GM12878 (cell line): ENCODE results near the gene ACOT13. TPM values are rescaled to one million over a fixed set of nuclear protein-coding genes. Genes with fewer than 3 reads are reported as not detected.

ENCODE experiments used
- ATAC-seq: fragments of 200-7000 bp; cut with Tn5 transposase; 3 replicates; pipeline ENCODE4 v1.9.1; 2020; ENCODE audit warnings: mild to moderate bottlenecking, moderate library complexity
- BruUV-seq: library from RNA; stranded (reverse); fragments of 400-500 nt; replicated peaks from 2 replicates; lab custom pipeline; 2021; lab: Mats Ljungman, UMichigan
- CTCF ChIA-PET: fragments of 300-600 bp; sonication (Branson Sonifier 250); formaldehyde crosslinking; extraction: SDS; loops from one replicate; lab custom pipeline; 2021; ENCODE audit warnings: inconsistent platforms; lab: Yijun Ruan, JAX
- POLR2A ChIA-PET: fragments of 350-600 bp; formaldehyde crosslinking; extraction: SDS; loops from one replicate; lab custom pipeline; 2021; ENCODE audit warnings: inconsistent platforms; lab: Charles Lee
- RAD21 ChIA-PET: fragments of 300-600 bp; sonication (Branson Sonifier 250); formaldehyde crosslinking; loops from one replicate; lab custom pipeline; 2023; ENCODE audit warnings: antibody characterized with exemption; ENCODE audit not compliant: unreplicated experiment; lab: Charles Lee
- SMC1A ChIA-PET: fragments of 300-600 bp; sonication (Branson Sonifier 250); formaldehyde crosslinking; loops from one replicate; lab custom pipeline; 2023; ENCODE audit not compliant: unreplicated experiment, uncharacterized antibody; lab: Charles Lee
- DNase-seq: peaks from one replicate; pipeline ENCODE4 v3.0.0-alpha.2; 2011; ENCODE audit warnings: low read depth, low spot score
- FAIRE-seq: peaks from 3 replicates; lab custom pipeline; 2011; peaks lifted over from hg19 to GRCh38; lab: Jason Lieb, UNC
- H2AFZ ChIP-seq: 2 replicates; pipeline ENCODE4 v1.6.0; 2011; ENCODE audit warnings: low read depth, low read length, control low read depth; ENCODE audit not compliant: control insufficient read depth
- H3K27ac ChIP-seq: 2 replicates; pipeline ENCODE4 v1.5.1; 2011; ENCODE audit warnings: control low read depth; ENCODE audit not compliant: control insufficient read depth, insufficient read depth
- H3K27me3 ChIP-seq, 2 experiments: replicated peaks in 1 of 2; 2 replicates each; pipeline versions ENCODE4 v1.6.0 to v1.6.1; 2011; ENCODE audit warnings: low read length in 1 of 2; ENCODE audit not compliant: control insufficient read depth in 2 of 2, insufficient read depth in 2 of 2
- H3K36me3 ChIP-seq, 2 experiments: 2 replicates each; pipeline ENCODE4 v1.5.1; 2011; ENCODE audit warnings: low read length in 1 of 2; ENCODE audit not compliant: control insufficient read depth in 2 of 2, insufficient read depth in 2 of 2
- H3K4me1 ChIP-seq: 2 replicates; pipeline ENCODE4 v1.6.1; 2011; ENCODE audit warnings: mild to moderate bottlenecking, low read length, moderate library complexity, mixed read lengths; ENCODE audit not compliant: control insufficient read depth, insufficient read depth
- H3K4me2 ChIP-seq: 2 replicates; pipeline ENCODE4 v1.6.0; 2011; ENCODE audit warnings: control low read depth; ENCODE audit not compliant: control insufficient read depth, insufficient read depth
- H3K4me3 ChIP-seq: fragments of 200-600 bp; sonication (generic); 2 replicates; pipeline ENCODE4 v1.5.1; 2016
- H3K79me2 ChIP-seq: 2 replicates; pipeline ENCODE4 v1.6.0; 2011; ENCODE audit warnings: low read length; ENCODE audit not compliant: control insufficient read depth, insufficient read depth
- H3K9ac ChIP-seq: 2 replicates; pipeline ENCODE4 v1.8.0; 2011; ENCODE audit warnings: low read length, control low read depth, mixed read lengths; ENCODE audit not compliant: control insufficient read depth, insufficient read depth
- H3K9me3 ChIP-seq: replicated peaks from 3 replicates; pipeline ENCODE4 v1.5.1; 2011; ENCODE audit warnings: mild to moderate bottlenecking, low read length; ENCODE audit not compliant: control insufficient read depth, insufficient read depth
- H4K20me1 ChIP-seq: 2 replicates; pipeline ENCODE4 v1.6.0; 2011; ENCODE audit not compliant: control insufficient read depth, insufficient read depth
- BRCA1 ChIP-seq: IDR thresholded peaks from 2 replicates; pipeline ENCODE4 v1.6.1; 2011; ENCODE audit warnings: low read depth, low read length, improper control_type of control experiment
- HCFC1 ChIP-seq: fragments of 150-350 bp; IDR thresholded peaks from 2 replicates; pipeline ENCODE4 v1.6.1; 2014; ENCODE audit warnings: low read length
- JUND ChIP-seq: IDR thresholded peaks from 2 replicates; pipeline ENCODE4 v1.6.1; 2012; ENCODE audit warnings: low read depth, mild to moderate bottlenecking, low read length, improper control_type of control experiment, moderate library complexity
- NFYB ChIP-seq: IDR thresholded peaks from 2 replicates; pipeline ENCODE4 v1.6.1; 2011; ENCODE audit warnings: low read depth, mild to moderate bottlenecking, low read length, improper control_type of control experiment, moderate library complexity; ENCODE audit not compliant: insufficient read depth
- POLR2AphosphoS2 ChIP-seq: IDR thresholded peaks from 2 replicates; pipeline ENCODE4 v1.6.1; 2011; ENCODE audit warnings: low read depth, mild to moderate bottlenecking, low read length, improper control_type of control experiment, moderate library complexity
- SUZ12 ChIP-seq: fragments of 200-600 bp; sonication (generic); IDR thresholded peaks from one replicate; pipeline ENCODE4 v1.6.1; 2018; ENCODE audit warnings: antibody characterized with exemption, mild to moderate bottlenecking; ENCODE audit not compliant: unreplicated experiment
- WGBS: methylation state at CpG from one replicate; pipeline ENCODE4 v1.1.6; 2016; ENCODE audit warnings: low lambda C conversion rate; ENCODE audit not compliant: insufficient replicate concordance, insufficient coverage; ENCODE audit errors: missing lambda C conversion rate; 5-methylcytosine and 5-hydroxymethylcytosine counted together
- in situ Hi-C: fragments of 300-500 bp; cut with MboI; formaldehyde crosslinking; loops from 9 replicates; pipeline ENCODE4 v1.14.3; 2018; ENCODE audit warnings: mixed read lengths
- intact Hi-C: fragments of 100-400 bp; cut with micrococcal nuclease; formaldehyde crosslinking; loops from one replicate; pipeline ENCODE4 v1.14.2; 2022; ENCODE audit not compliant: unreplicated experiment
- polyA plus RNA-seq, 11 experiments: library from polyadenylated mRNA; depleted of rRNA in 4 of 11; unstranded in 6 of 11; stranded (reverse) in 5 of 11; fragments of >200 nt; fragmentation: Nextera tagmentation in 4 of 11; fragmentation: Illumina TruSeq in 1 of 11; extraction: Ambion mirVana in 4 of 11; extraction: Trizol in 1 of 11; gene quantifications; 1 replicate in 1 of 11; 2 replicates in 10 of 11; pipeline versions ENCODE4 v1.2.1 to v1.2.3, GENCODE V29; 2011 to 2016; ENCODE audit warnings: inconsistent platforms in 2 of 11, missing spikeins in 2 of 11, low read depth in 1 of 11
- total RNA-seq, 4 experiments: library from RNA; depleted of rRNA in 3 of 4; stranded (reverse); fragments of >200 nt in 3 of 4; fragmentation: Illumina TruSeq in 1 of 4; extraction: Trizol in 1 of 4; gene quantifications; 2 replicates each; pipeline versions ENCODE4 v1.2.1 to v1.2.3, GENCODE V29; 2013 to 2021
- TF ChIP-seq, protein P1 (sequence below): fragments of 450-650 bp; IDR thresholded peaks from 2 replicates; pipeline ENCODE4 v1.6.1; 2014; ENCODE audit warnings: mild to moderate bottlenecking
- TF ChIP-seq, protein P2 (sequence below): fragments of 150-350 bp; IDR thresholded peaks from 2 replicates; pipeline ENCODE4 v1.6.1; 2016; ENCODE audit warnings: low read depth, low read length

Gene ACOT13
- total and polyA plus RNA-seq, 10 of the 15 experiments (the other 5 are each of a cell fraction or from before 2014, with no cell fraction given) = 6.0 to 60.6 (median 36.6) TPM

DNA sequence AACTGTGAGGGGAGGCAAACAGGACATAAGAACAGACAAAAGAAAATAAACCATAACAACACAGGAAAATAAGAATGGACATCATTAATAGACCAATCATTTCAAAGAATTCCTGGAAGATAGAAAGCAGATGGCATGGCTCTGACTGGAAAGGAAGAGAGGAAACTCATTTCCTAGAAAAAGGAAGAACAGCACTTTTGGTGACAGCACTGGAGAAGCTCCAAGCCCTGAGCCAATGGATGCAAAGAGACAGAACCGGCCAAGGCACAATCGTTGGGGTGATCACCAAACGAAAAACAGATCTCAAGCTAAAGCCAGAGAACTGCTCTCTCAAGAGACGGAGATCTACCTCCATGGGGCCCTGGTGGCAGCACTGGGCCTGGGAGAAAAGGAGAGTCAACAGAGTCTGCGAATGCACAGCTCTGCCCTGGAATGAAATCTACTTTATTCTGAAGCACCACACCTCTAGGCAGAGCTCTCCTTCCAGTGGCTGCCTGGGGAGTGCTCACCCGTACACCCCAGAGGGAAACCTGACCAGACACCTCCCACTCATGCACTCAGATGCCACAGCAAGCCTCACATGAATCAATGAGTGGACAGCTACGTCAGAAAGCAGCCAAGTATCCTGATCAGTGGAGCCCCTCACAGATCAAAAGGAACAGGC, 45.1 kb upstream of the ACOT13 start (continued):
- no peak for TF ChIP-seq JUND

DNA sequence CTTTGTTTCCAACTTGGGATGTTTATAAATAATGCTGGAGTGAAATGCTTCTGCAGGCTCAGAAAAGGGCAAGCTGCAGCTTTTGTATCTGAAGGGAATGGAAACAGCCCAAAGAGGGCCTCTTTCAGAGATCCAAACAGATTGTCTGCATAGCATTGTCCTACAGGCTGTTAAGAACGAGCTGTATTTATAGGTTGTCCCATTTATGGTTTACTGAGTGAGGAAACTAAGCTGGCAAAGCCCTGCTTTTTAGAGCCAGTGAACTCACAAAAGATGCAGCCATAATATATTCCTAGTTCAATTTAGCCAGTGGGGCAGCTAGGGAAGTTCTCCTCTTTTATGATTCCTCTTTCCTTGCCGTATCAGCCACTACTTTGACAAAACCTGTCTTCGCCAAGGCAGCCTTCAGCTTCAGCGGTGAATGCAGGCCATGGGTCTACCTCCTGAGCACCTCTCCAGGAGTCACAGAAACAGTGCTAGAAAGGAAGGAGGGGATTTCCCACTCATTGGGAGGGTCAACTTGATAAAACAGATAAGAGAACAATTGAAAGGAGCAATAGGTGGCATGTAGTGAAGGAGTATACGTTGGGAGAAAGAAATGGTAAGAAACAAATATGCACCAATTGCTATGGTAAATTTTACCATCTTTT, 35.9 kb upstream of the ACOT13 start:
- TF ChIP-seq, protein P1, sequence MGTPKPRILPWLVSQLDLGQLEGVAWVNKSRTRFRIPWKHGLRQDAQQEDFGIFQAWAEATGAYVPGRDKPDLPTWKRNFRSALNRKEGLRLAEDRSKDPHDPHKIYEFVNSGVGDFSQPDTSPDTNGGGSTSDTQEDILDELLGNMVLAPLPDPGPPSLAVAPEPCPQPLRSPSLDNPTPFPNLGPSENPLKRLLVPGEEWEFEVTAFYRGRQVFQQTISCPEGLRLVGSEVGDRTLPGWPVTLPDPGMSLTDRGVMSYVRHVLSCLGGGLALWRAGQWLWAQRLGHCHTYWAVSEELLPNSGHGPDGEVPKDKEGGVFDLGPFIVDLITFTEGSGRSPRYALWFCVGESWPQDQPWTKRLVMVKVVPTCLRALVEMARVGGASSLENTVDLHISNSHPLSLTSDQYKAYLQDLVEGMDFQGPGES = no peak
- TF ChIP-seq HCFC1 = no peak
- TF ChIP-seq BRCA1 = no peak
- no peak for TF ChIP-seq SUZ12
- no peak for TF ChIP-seq POLR2AphosphoS2
- TF ChIP-seq NFYB = no peak
- TF ChIP-seq, protein P2, sequence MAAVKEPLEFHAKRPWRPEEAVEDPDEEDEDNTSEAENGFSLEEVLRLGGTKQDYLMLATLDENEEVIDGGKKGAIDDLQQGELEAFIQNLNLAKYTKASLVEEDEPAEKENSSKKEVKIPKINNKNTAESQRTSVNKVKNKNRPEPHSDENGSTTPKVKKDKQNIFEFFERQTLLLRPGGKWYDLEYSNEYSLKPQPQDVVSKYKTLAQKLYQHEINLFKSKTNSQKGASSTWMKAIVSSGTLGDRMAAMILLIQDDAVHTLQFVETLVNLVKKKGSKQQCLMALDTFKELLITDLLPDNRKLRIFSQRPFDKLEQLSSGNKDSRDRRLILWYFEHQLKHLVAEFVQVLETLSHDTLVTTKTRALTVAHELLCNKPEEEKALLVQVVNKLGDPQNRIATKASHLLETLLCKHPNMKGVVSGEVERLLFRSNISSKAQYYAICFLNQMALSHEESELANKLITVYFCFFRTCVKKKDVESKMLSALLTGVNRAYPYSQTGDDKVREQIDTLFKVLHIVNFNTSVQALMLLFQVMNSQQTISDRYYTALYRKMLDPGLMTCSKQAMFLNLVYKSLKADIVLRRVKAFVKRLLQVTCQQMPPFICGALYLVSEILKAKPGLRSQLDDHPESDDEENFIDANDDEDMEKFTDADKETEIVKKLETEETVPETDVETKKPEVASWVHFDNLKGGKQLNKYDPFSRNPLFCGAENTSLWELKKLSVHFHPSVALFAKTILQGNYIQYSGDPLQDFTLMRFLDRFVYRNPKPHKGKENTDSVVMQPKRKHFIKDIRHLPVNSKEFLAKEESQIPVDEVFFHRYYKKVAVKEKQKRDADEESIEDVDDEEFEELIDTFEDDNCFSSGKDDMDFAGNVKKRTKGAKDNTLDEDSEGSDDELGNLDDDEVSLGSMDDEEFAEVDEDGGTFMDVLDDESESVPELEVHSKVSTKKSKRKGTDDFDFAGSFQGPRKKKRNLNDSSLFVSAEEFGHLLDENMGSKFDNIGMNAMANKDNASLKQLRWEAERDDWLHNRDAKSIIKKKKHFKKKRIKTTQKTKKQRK = no peak
- 55% methylated on average over 5 of the region's 5 CpGs for WGBS
- H3K9me3 ChIP-seq = no peaks in the 10 kb centered on the region
- in situ Hi-C loops (no loop called here), intact Hi-C loops (no loop called here)
- no peak for ATAC-seq
- H3K27me3 ChIP-seq = 0 out of 4 replicates have a peak, but pooled peaks cover 0 to 4% of the 10 kb centered on the region in 2 experiments
- no peaks in the 10 kb centered on the region for H4K20me1 ChIP-seq
- no peaks in the 10 kb centered on the region for H3K36me3 ChIP-seq
- ChIA-PET CTCF (interaction anchor here (0.8 kb wide), 1 partner anchor 49 kb away, joined by 3 read pairs; no protein-coding TSS in a partner anchor), SMC1A (no interaction called here), POLR2A (no interaction called here), RAD21 (no interaction called here)
- no peak overlapping the region for H3K4me3 ChIP-seq
- no peak for DNase-seq
- H3K79me2 ChIP-seq = no peaks in the 10 kb centered on the region
- no peak overlapping the region for H3K27ac ChIP-seq
- no peak for FAIRE-seq
- BruUV-seq = no TSS peak
- H3K4me1 ChIP-seq = no peaks in the 10 kb centered on the region
- no peak overlapping the region for H2AFZ ChIP-seq
- H3K4me2 ChIP-seq = no peak overlapping the region
- H3K9ac ChIP-seq = no peak overlapping the region
